Central memory CD8-positive, alpha-beta T cell (primary cell): Measurements from ENCODE around the gene SLITRK1.

Experiments used
- ATAC-seq: fragments of 150-1000 bp; cut with Tn5 transposase; replicated peaks from 2 replicates; pipeline ENCODE4 v1.10.0; 2022; ENCODE audit warnings: mild to moderate bottlenecking, moderate FRiP score, moderate number of reproducible peaks; ENCODE audit not compliant: poor library complexity, severe bottlenecking; ENCODE audit errors: extremely low read depth
- DNase-seq, 2 donors: peaks; one replicate each; pipeline ENCODE4 v3.0.0; 2021; ENCODE audit warnings: low spot score in 2 of 2
- H3K27ac Mint-ChIP-seq: one replicate; pipeline ENCODE4 v1.8.0; 2022; ENCODE audit warnings: low read depth, mild to moderate bottlenecking, moderate library complexity, mixed read lengths
- H3K27me3 Mint-ChIP-seq: one replicate; pipeline ENCODE4 v1.8.0; 2022; ENCODE audit warnings: mixed read lengths
- H3K36me3 Mint-ChIP-seq: one replicate; pipeline ENCODE4 v1.8.0; 2022; ENCODE audit warnings: mild to moderate bottlenecking, moderate library complexity, mixed read lengths; ENCODE audit not compliant: insufficient read depth
- H3K4me1 Mint-ChIP-seq: one replicate; pipeline ENCODE4 v1.8.0; 2022; ENCODE audit warnings: mixed read lengths
- H3K4me3 Mint-ChIP-seq: one replicate; pipeline ENCODE4 v1.8.0; 2022; ENCODE audit warnings: mild to moderate bottlenecking, moderate library complexity, mixed read lengths
- H3K9me3 Mint-ChIP-seq: one replicate; pipeline ENCODE4 v1.8.0; 2022; ENCODE audit warnings: mixed read lengths

Gene SLITRK1

DNA sequence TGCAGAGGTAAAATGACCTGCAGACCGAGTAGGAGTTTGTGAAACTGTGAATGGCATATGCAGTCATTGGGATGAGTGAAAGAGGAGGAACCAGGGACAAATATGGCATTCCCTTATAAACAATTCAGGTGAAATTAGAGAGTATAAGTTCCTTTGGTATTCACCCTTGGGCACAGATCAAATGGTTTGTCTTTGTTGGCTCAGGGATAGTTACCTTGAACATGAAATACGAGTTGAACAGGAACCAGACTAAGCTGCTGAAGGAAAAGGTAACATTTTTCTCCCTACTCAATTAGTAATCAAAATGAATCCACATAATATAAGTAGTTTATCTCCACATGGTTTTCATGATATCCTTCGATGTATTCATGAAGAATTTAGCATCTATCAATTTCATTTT is 50.5 kb downstream of the SLITRK1 start:
- no peak for ATAC-seq
- no peak overlapping the region for H3K27ac Mint-ChIP-seq
- DNase-seq, result no peak
- no peaks in the 10 kb centered on the region for H3K9me3 Mint-ChIP-seq
- H3K27me3 Mint-ChIP-seq, result no peaks in the 10 kb centered on the region
- no peak overlapping the region for H3K4me3 Mint-ChIP-seq
- H3K36me3 Mint-ChIP-seq, result no peaks in the 10 kb centered on the region
- no peaks in the 10 kb centered on the region for H3K4me1 Mint-ChIP-seq

DNA sequence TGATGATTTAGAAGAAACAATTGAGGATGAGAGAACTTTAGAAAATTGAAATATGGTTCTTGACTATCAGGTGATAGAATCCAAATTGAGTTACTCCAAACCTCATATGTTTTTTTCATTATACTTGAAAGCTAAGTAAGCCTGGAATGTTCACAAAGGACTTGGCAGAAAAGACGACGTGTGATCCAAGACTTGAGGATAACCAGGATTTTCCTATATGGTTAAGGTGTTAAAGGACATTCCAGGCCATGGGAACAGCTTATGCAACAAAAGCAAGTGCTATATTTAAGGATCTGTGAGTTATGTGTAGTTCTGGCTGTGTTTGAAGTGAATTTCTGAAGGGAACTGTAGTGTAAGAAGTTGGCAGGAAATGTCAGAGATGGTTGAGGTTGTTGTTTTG is 52.5 kb downstream of the SLITRK1 start:
- Mint-ChIP-seq H3K4me1 (no peaks in the 10 kb centered on the region), H3K4me3 (no peak overlapping the region), H3K27ac (no peak overlapping the region), H3K36me3 (no peaks in the 10 kb centered on the region), H3K27me3 (no peaks in the 10 kb centered on the region), H3K9me3 (no peaks in the 10 kb centered on the region)
- ATAC-seq (no peak), DNase-seq (no peak)

DNA sequence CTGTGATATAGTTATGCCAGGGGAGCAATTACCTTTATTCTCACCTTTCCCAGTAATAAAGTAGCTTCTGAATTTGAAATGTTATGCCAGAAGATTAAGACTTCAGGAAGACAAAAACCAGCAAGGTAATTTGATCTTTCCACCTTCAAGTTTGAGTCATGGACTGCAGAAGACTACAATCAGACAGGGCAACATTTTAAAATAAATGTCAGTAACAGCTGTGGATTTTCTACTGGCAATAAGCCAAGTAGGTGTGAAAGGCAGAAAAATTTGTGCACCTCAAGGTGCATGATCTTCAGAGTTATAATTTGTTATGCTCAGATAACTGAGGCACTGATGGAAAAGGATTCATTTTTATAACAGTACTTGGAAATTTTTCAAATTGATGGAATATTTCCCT is 54.9 kb downstream of the SLITRK1 start:
- Mint-ChIP-seq H3K4me1 (no peaks in the 10 kb centered on the region), H3K27me3 (no peaks in the 10 kb centered on the region), H3K4me3 (no peak overlapping the region), H3K27ac (no peak overlapping the region), H3K9me3 (no peaks in the 10 kb centered on the region), H3K36me3 (no peaks in the 10 kb centered on the region)
- DNase-seq, result no peak
- ATAC-seq, result no peak
